A549 (cell line): ENCODE measurements around the gene INTS15. TPM values are rescaled to one million over a fixed set of nuclear protein-coding genes. Genes with fewer than 3 reads are reported as not detected.
"Not testable (repeated sequence)": the region's sequence is repeated elsewhere in the genome, so short reads cannot be mapped to it uniquely, and the experiment has no call there.

Experiments
- ATAC-seq, 2 experiments: fragments of 200-7000 bp in 1 of 2; fragments of >200 bp in 1 of 2; cut with Nextera tagmentation in 1 of 2; cut with Tn5 transposase in 1 of 2; 3 replicates each; pipeline versions ENCODE4 v1.8.0 to v1.9.1; 2018 to 2020; ENCODE audit warnings: mild to moderate bottlenecking in 1 of 2, moderate library complexity in 1 of 2
- CTCF ChIA-PET: fragments of 300-600 bp; sonication (Branson Sonifier 250); formaldehyde crosslinking; extraction: SDS; loops from one replicate; lab custom pipeline; 2021; ENCODE audit warnings: antibody characterized with exemption, inconsistent platforms; lab: Yijun Ruan, JAX
- POLR2A ChIA-PET: fragments of 350-600 bp; formaldehyde crosslinking; extraction: SDS; loops from one replicate; lab custom pipeline; 2021; ENCODE audit warnings: antibody characterized with exemption, inconsistent platforms; lab: Yijun Ruan, JAX
- DNase-seq, 2 experiments: peaks; one replicate each; pipeline versions ENCODE4 v3.0.0 to v3.0.0-alpha.2; 2011 to 2016; ENCODE audit warnings: low read depth in 1 of 2, low spot score in 1 of 2
- FAIRE-seq: peaks from 2 replicates; lab custom pipeline; 2011; peaks lifted over from hg19 to GRCh38; lab: Jason Lieb, UNC
- H3K27ac ChIP-seq, 2 experiments: fragments of >200 bp; sonication (Bioruptor Twin); formaldehyde crosslinking; 3 replicates each; pipeline ENCODE4 v1.5.1; 2016 to 2017
- H3K4me1 ChIP-seq: fragments of >200 bp; sonication (Bioruptor Twin); formaldehyde crosslinking; 3 replicates; pipeline ENCODE4 v1.6.1; 2016
- H3K4me2 ChIP-seq: fragments of >200 bp; sonication (Bioruptor Twin); formaldehyde crosslinking; 3 replicates; pipeline ENCODE4 v1.6.1; 2016
- H3K4me3 ChIP-seq: fragments of >200 bp; sonication (Bioruptor Twin); formaldehyde crosslinking; 3 replicates; pipeline ENCODE4 v1.5.1; 2016
- H3K9me3 ChIP-seq: fragments of >200 bp; sonication (Bioruptor Twin); formaldehyde crosslinking; 3 replicates; pipeline ENCODE4 v1.6.1; 2016
- BCL3 ChIP-seq: fragments of >200 bp; sonication (Bioruptor Twin); formaldehyde crosslinking; IDR thresholded peaks from 3 replicates; pipeline ENCODE4 v1.6.1; 2016
- CBX2 ChIP-seq: fragments of 200-600 bp; sonication (generic); IDR thresholded peaks from 2 replicates; pipeline ENCODE4 v1.6.1; 2016; ENCODE audit warnings: low read depth, mild to moderate bottlenecking, borderline replicate concordance
- CBX8 ChIP-seq: fragments of 200-600 bp; sonication (generic); IDR thresholded peaks from 2 replicates; pipeline ENCODE4 v1.6.1; 2016
- CHD2 ChIP-seq: fragments of 150-350 bp; IDR thresholded peaks from 2 replicates; pipeline ENCODE4 v1.6.1; 2014; ENCODE audit warnings: low read length; ENCODE audit not compliant: partially characterized antibody
- CHD4 ChIP-seq: fragments of 200-600 bp; sonication (generic); IDR thresholded peaks from 2 replicates; pipeline ENCODE4 v1.6.1; 2016; ENCODE audit warnings: antibody characterized with exemption, mild to moderate bottlenecking, borderline replicate concordance
- E2F6 ChIP-seq: IDR thresholded peaks from 2 replicates; pipeline ENCODE4 v1.6.1; 2012; ENCODE audit warnings: low read depth, borderline replicate concordance
- EP300 ChIP-seq, 2 experiments: fragments of >200 bp; sonication (Bioruptor Twin); formaldehyde crosslinking; IDR thresholded peaks; 2 replicates in 1 of 2; 3 replicates in 1 of 2; pipeline ENCODE4 v1.6.1; 2016 to 2017
- HDAC2 ChIP-seq: fragments of 200-600 bp; sonication (generic); IDR thresholded peaks from 2 replicates; pipeline ENCODE4 v1.6.1; 2016
- HOXA7 ChIP-seq: fragments of 250-450 bp; sonication (Bioruptor Pico); IDR thresholded peaks from 2 replicates; pipeline ENCODE4 v1.5.0; 2020; ENCODE audit warnings: mild to moderate bottlenecking, moderate library complexity
- HOXB13 ChIP-seq: fragments of 250-450 bp; sonication (Bioruptor Pico); IDR thresholded peaks from 2 replicates; pipeline ENCODE4 v1.5.0; 2020; ENCODE audit warnings: low read depth, mild to moderate bottlenecking, moderate library complexity
- HOXB5 ChIP-seq: fragments of 250-450 bp; sonication (Bioruptor Pico); IDR thresholded peaks from 2 replicates; pipeline ENCODE4 v1.5.0; 2020; ENCODE audit warnings: mild to moderate bottlenecking, moderate library complexity
- JUN ChIP-seq, 2 experiments: fragments of >200 bp; sonication (Bioruptor Twin); formaldehyde crosslinking; IDR thresholded peaks; 2 replicates in 1 of 2; 3 replicates in 1 of 2; pipeline ENCODE4 v1.6.1; 2016 to 2017
- KDM1A ChIP-seq: fragments of 200-600 bp; sonication (generic); IDR thresholded peaks from 2 replicates; pipeline ENCODE4 v1.6.1; 2016; ENCODE audit warnings: low read depth, mild to moderate bottlenecking
- MAX ChIP-seq: IDR thresholded peaks from 2 replicates; pipeline ENCODE4 v1.6.1; 2012
- MAZ ChIP-seq: fragments of 150-350 bp; IDR thresholded peaks from 2 replicates; pipeline ENCODE4 v1.6.1; 2014; ENCODE audit warnings: antibody characterized with exemption, low read depth, low read length, borderline replicate concordance
- MYC ChIP-seq: IDR thresholded peaks from 2 replicates; pipeline ENCODE4 v1.6.1; 2012; ENCODE audit warnings: mild to moderate bottlenecking, inconsistent platforms, low read length, improper control_type of control experiment, borderline replicate concordance
- NPAS2 ChIP-seq: fragments of 250-450 bp; sonication (Bioruptor Pico); IDR thresholded peaks from 2 replicates; pipeline ENCODE4 v1.8.0; 2022; ENCODE audit warnings: mild to moderate bottlenecking, moderate library complexity, borderline replicate concordance
- PHF8 ChIP-seq: fragments of 200-600 bp; sonication (generic); IDR thresholded peaks from 2 replicates; pipeline ENCODE4 v1.6.1; 2016; ENCODE audit warnings: low read depth, mild to moderate bottlenecking, antibody characterized with exemption, moderate library complexity, borderline replicate concordance
- POLR2A ChIP-seq: IDR thresholded peaks from 2 replicates; pipeline ENCODE4 v1.6.1; 2012; ENCODE audit warnings: mild to moderate bottlenecking, low read length
- RCOR1 ChIP-seq: fragments of 150-350 bp; IDR thresholded peaks from 2 replicates; pipeline ENCODE4 v1.6.1; 2014; ENCODE audit warnings: antibody characterized with exemption, low read length, low read depth
- SREBF2 ChIP-seq: fragments of 450-650 bp; IDR thresholded peaks from 2 replicates; pipeline ENCODE4 v1.6.1; 2014; ENCODE audit warnings: mild to moderate bottlenecking, moderate library complexity
- TP53 ChIP-seq: fragments of 250-450 bp; sonication (Bioruptor Pico); IDR thresholded peaks from 2 replicates; pipeline ENCODE4 v1.5.0; 2021; ENCODE audit warnings: mild to moderate bottlenecking, moderate library complexity
- ZSCAN20 ChIP-seq: fragments of 250-450 bp; sonication (Bioruptor Pico); IDR thresholded peaks from 2 replicates; pipeline ENCODE4 v1.8.0; 2022; ENCODE audit warnings: mild to moderate bottlenecking, moderate library complexity
- WGBS: methylation state at CpG from one replicate; pipeline ENCODE4 v1.1.6; 2017; ENCODE audit errors: missing lambda C conversion rate; 5-methylcytosine and 5-hydroxymethylcytosine counted together
- polyA plus RNA-seq, 4 experiments: library from polyadenylated mRNA; depleted of rRNA in 3 of 4; stranded (reverse); fragments of >200 nt; fragmentation: RNase III in 1 of 4; extraction: RNeasy Plus Mini Kit Qiagen cat#74134 plus additional on column Dnase treatment in 1 of 4; gene quantifications; 2 replicates in 3 of 4; 3 replicates in 1 of 4; pipeline ENCODE4 v1.2.3, GENCODE V29; 2011 to 2017

The INTS15 gene
- polyA plus RNA-seq, 2 of the 4 experiments (the other 2 are of a cell fraction): 14.7 to 23.4 TPM

- no peak for DNase-seq
- no peak for FAIRE-seq
- WGBS: 70% methylated on average over 7 of the region's 7 CpGs
Measured at GRCh38 chr7:6631605-6632004, 41.8 kb downstream of the INTS15 start.

GRCh38 chr7:6634021-6634420 lies 44.2 kb downstream of the INTS15 start:
- no peaks in the 10 kb centered on the region for H3K9me3 ChIP-seq
- no peak for ATAC-seq
- H3K4me2 ChIP-seq: no peak overlapping the region
- no peak overlapping the region for H3K4me3 ChIP-seq
- peaks cover 13% of the 10 kb centered on the region; the same call in 2 of the 3 replicates for H3K4me1 ChIP-seq
- DNase-seq: no peak
- H3K27ac ChIP-seq: no peak overlapping the region
- TF ChIP-seq HOXB13 (CRISPR knock-in tag): no peak
- no peak for TF ChIP-seq CHD2
- no peak for TF ChIP-seq CBX2
- no peak for TF ChIP-seq KDM1A
- TF ChIP-seq CBX8: no peak
- no peak for TF ChIP-seq POLR2A
- TF ChIP-seq, all 56 proteins: peak for 0
- CTCF ChIA-PET: interaction anchor here (0.9 to 1.8 kb wide), 4 partner anchors 10 to 75 kb away, joined by 3 to 7 read pairs (median 4); partner anchors contain the start of gene INTS15
- no peak for FAIRE-seq
- WGBS: 87% methylated on average over 8 of the region's 8 CpGs
- POLR2A ChIA-PET: no interaction called here

More at GRCh38 chr7:6631605-6632004, 41.8 kb downstream of the INTS15 start:
- Histone ChIP-seq H3K27ac (no peak overlapping the region), H3K9me3 (no peaks in the 10 kb centered on the region), H3K4me2 (no peak overlapping the region), H3K4me1 (0 out of 3 replicates have a peak, but pooled peaks cover 5% of the 10 kb centered on the region), H3K4me3 (no peak overlapping the region)
- no peak for TF ChIP-seq RCOR1
- no peak for TF ChIP-seq NPAS2 (CRISPR knock-in tag)
- no peak for TF ChIP-seq SREBF2
- 0 out of 6 replicates have a peak, but pooled peaks of 1 of the 2 experiments have one; percentile 35 for ATAC-seq
- POLR2A ChIA-PET: no interaction called here
- CTCF ChIA-PET: interaction anchor here (1.1 kb wide), 1 partner anchor 20 kb away, joined by 3 read pairs; no protein-coding TSS in a partner anchor

- H3K4me2 ChIP-seq, ATAC-seq, FAIRE-seq, H3K4me3 ChIP-seq, DNase-seq, H3K27ac ChIP-seq, POLR2A ChIA-PET, H3K9me3 ChIP-seq: not testable (repeated sequence)
- CTCF ChIA-PET: interaction anchor here (0.9 to 1.3 kb wide), 2 partner anchors 9 to 76 kb away, joined by 3 read pairs; no protein-coding TSS in a partner anchor
- H3K4me1 ChIP-seq: peaks cover 13% of the 10 kb centered on the region; the same call in 2 of the 3 replicates
- 93% methylated on average over 5 of the region's 5 CpGs for WGBS
Measured at GRCh38 chr7:6634971-6635370, 45.1 kb downstream of the INTS15 start.

GRCh38 chr7:6636741-6637543 lies 47.1 kb downstream of the INTS15 start, which contains the start of gene ZNF316:
Gene ZNF316, plus strand, starts transcription at chr7:6637318. Its CDS starts 5,092 bp downstream, at chr7:6642410.
- no peaks in the 10 kb centered on the region for H3K9me3 ChIP-seq
- ATAC-seq: peak; percentile 73 to 77
- peak within 1 kb of the TSS; percentile 97 for H3K4me2 ChIP-seq
- H3K27ac ChIP-seq: peak within 1 kb of the TSS; percentile 94 to 97
- ChIA-PET POLR2A (no interaction called here), CTCF (interaction anchor here (0.6 kb wide), 1 partner anchor 64 kb away, joined by 3 read pairs; no protein-coding TSS in a partner anchor)
- H3K4me1 ChIP-seq: peaks cover 13% of the 10 kb centered on the region; the same call in 2 of the 3 replicates
- DNase-seq: peak; percentile 33 to 71
- TF ChIP-seq ZSCAN20 (CRISPR knock-in tag) (no peak), NPAS2 (CRISPR knock-in tag) (no peak), POLR2A (peak; percentile 61), MYC (no peak), CHD4 (no peak), EP300 (IDR thresholded peaks at IDR 0.05) (no peak), MAZ (peak; percentile 71; the same call in 1 of the 2 replicates), PHF8 (peak; percentile 71; the same call in 1 of the 2 replicates), HOXB5 (CRISPR knock-in tag) (no peak), E2F6 (peak; percentile 76), BCL3 (peak; percentile 92), JUN (IDR thresholded peaks at IDR 0.05) (peak; percentile 38 to 80; a peak in 4 of 5 replicates), HDAC2 (no peak), CBX8 (no peak), TP53 (CRISPR knock-in tag) (no peak), KDM1A (no peak), MAX (peak; percentile 69), CHD2 (no peak), HOXA7 (CRISPR knock-in tag) (no peak)
- FAIRE-seq: no peak
- peak within 1 kb of the TSS; percentile 100 for H3K4me3 ChIP-seq
- 29% methylated on average over 3 of the region's 104 CpGs for WGBS
